K562 (cell line): ENCODE data around the gene CCDC159. TPM values are rescaled to one million over a fixed set of nuclear protein-coding genes. Genes with fewer than 3 reads are reported as not detected.

Experiments
- ATAC-seq: fragments of 200-7000 bp; cut with Tn5 transposase; 3 replicates; pipeline ENCODE4 v1.9.1; 2020; ENCODE audit warnings: moderate library complexity
- BruUV-seq: library from RNA; stranded (reverse); fragments of 400-500 nt; replicated peaks from 2 replicates; lab custom pipeline; 2021; lab: Mats Ljungman, UMichigan
- CTCF ChIA-PET: fragments of 300-600 bp; formaldehyde crosslinking; extraction: SDS; loops from one replicate; lab custom pipeline; 2021; ENCODE audit warnings: low intra/inter-chr PET ratio; lab: Yijun Ruan, JAX
- POLR2A ChIA-PET: fragments of 300-600, 350-650 bp; sonication (Branson Sonifier 250); formaldehyde crosslinking; extraction: SDS; loops from one replicate; lab custom pipeline; 2021; ENCODE audit warnings: antibody characterized with exemption, inconsistent platforms; lab: Yijun Ruan, JAX
- DNase-seq, 4 experiments: peaks; one replicate each; pipeline versions ENCODE4 v3.0.0 to v3.0.0-alpha.2; 2011 to 2018; ENCODE audit warnings: low spot score in 3 of 4, mixed read lengths in 3 of 4; ENCODE audit errors: extremely low read depth in 1 of 4
- FAIRE-seq: peaks from 2 replicates; lab custom pipeline; 2011; peaks lifted over from hg19 to GRCh38; lab: Jason Lieb, UNC
- H2AFZ ChIP-seq: 2 replicates; pipeline ENCODE4 v1.6.0; 2011; ENCODE audit warnings: low read depth, low read length, control low read depth, inconsistent platforms
- H3K27ac ChIP-seq: fragments of 200-600 bp; 3 replicates; pipeline ENCODE4 v1.8.0; 2011; ENCODE audit warnings: low read depth, mild to moderate bottlenecking, control low read depth, inconsistent platforms, low read length, moderate library complexity, mixed read lengths; ENCODE audit errors: extremely low read depth
- H3K27me3 ChIP-seq, 2 experiments: fragments of 300-600 bp in 1 of 2; 2 replicates in 1 of 2; 3 replicates in 1 of 2; pipeline versions ENCODE4 v1.6.0 to v1.8.0; 2011; ENCODE audit warnings: inconsistent platforms in 2 of 2, low read length in 2 of 2, mild to moderate bottlenecking in 1 of 2, mixed read lengths in 1 of 2, moderate library complexity in 1 of 2; ENCODE audit not compliant: control insufficient read depth in 2 of 2, insufficient read depth in 2 of 2
- H3K36me3 ChIP-seq: fragments of 300-600 bp; 3 replicates; pipeline ENCODE4 v1.8.0; 2011; ENCODE audit warnings: mild to moderate bottlenecking, low read length, inconsistent platforms; ENCODE audit not compliant: control insufficient read depth, insufficient read depth
- H3K4me1 ChIP-seq, 2 experiments: fragments of 200-600 bp in 1 of 2; replicated peaks in 1 of 2; 2 replicates in 1 of 2; 3 replicates in 1 of 2; pipeline versions ENCODE4 v1.5.1 to v1.8.0; 2011; ENCODE audit warnings: inconsistent platforms in 2 of 2, low read length in 2 of 2, mild to moderate bottlenecking in 1 of 2, mixed read lengths in 1 of 2, moderate library complexity in 1 of 2; ENCODE audit not compliant: control insufficient read depth in 2 of 2, insufficient read depth in 2 of 2
- H3K4me2 ChIP-seq: 2 replicates; pipeline ENCODE4 v1.6.1; 2011; ENCODE audit warnings: low read length, control low read depth, inconsistent platforms, mixed read lengths; ENCODE audit not compliant: insufficient read depth
- H3K4me3 ChIP-seq: fragments of 200-600 bp; sonication (generic), shearing (Covaris generic); 2 replicates; pipeline ENCODE4 v1.5.1; 2016; ENCODE audit warnings: control low read depth, inconsistent platforms
- H3K79me2 ChIP-seq: fragments of 200-600 bp; 3 replicates; pipeline ENCODE4 v1.8.0; 2011; ENCODE audit warnings: low read length, inconsistent platforms; ENCODE audit not compliant: control insufficient read depth, insufficient read depth
- H3K9ac ChIP-seq, 2 experiments: 2 replicates each; pipeline versions ENCODE4 v1.6.0 to v1.6.1; 2011; ENCODE audit warnings: low read depth in 2 of 2, low read length in 2 of 2, control low read depth in 1 of 2, inconsistent platforms in 1 of 2, mild to moderate bottlenecking in 1 of 2, mixed read lengths in 1 of 2; ENCODE audit not compliant: insufficient read depth in 1 of 2
- H3K9me1 ChIP-seq: one replicate; pipeline ENCODE4 v1.6.0; 2011; ENCODE audit warnings: inconsistent platforms, mild to moderate bottlenecking, low read length, moderate library complexity; ENCODE audit not compliant: control insufficient read depth, insufficient read depth
- H3K9me3 ChIP-seq: replicated peaks from 2 replicates; pipeline ENCODE4 v1.5.1; 2011; ENCODE audit warnings: low read depth, low read length, inconsistent platforms; ENCODE audit not compliant: control insufficient read depth, insufficient read depth
- H4K20me1 ChIP-seq: replicated peaks from 2 replicates; pipeline ENCODE4 v1.6.1; 2011; ENCODE audit warnings: low read length, inconsistent platforms, mixed read lengths; ENCODE audit not compliant: control insufficient read depth, insufficient read depth
- RCOR1 ChIP-seq, 2 experiments: IDR thresholded peaks; 2 replicates each; pipeline ENCODE4 v1.6.1; 2012; ENCODE audit warnings: low read depth in 2 of 2, low read length in 2 of 2, borderline replicate concordance in 1 of 2, improper control_type of control experiment in 1 of 2
- SIX5 ChIP-seq, 2 experiments: IDR thresholded peaks; 2 replicates each; pipeline ENCODE4 v1.6.1; 2011; ENCODE audit warnings: low read length in 2 of 2, borderline replicate concordance in 1 of 2, low read depth in 1 of 2, mild to moderate bottlenecking in 1 of 2, moderate library complexity in 1 of 2; ENCODE audit not compliant: insufficient read depth in 1 of 2
- SLC30A9 ChIP-seq: fragments of 250-450 bp; sonication (Bioruptor Pico); IDR thresholded peaks from 2 replicates; pipeline ENCODE4 v1.8.0; 2022; ENCODE audit warnings: mild to moderate bottlenecking, moderate library complexity
- WGBS: fragments of 100-300 bp; shearing (Covaris generic); methylation state at CpG from one replicate; pipeline ENCODE4 v1.1.6; 2016; ENCODE audit warnings: low coverage, mixed read lengths; ENCODE audit not compliant: insufficient coverage; ENCODE audit errors: missing lambda C conversion rate; 5-methylcytosine and 5-hydroxymethylcytosine counted together
- in situ Hi-C: fragments of 300-500 bp; cut with MboI; formaldehyde crosslinking; loops from 4 replicates; pipeline ENCODE4 v1.15.0; 2018; ENCODE audit warnings: inconsistent platforms, mixed read lengths
- intact Hi-C: fragments of 100-400 bp; cut with micrococcal nuclease; formaldehyde crosslinking; loops from 2 replicates; pipeline ENCODE4 v1.14.2; 2022
- polyA plus RNA-seq, 8 experiments: library from polyadenylated mRNA; depleted of rRNA in 4 of 8; stranded (reverse) in 5 of 8; unstranded in 3 of 8; fragments of >200 nt; fragmentation: Nextera tagmentation in 2 of 8; fragmentation: Illumina TruSeq in 1 of 8; extraction: Ambion mirVana in 2 of 8; extraction: Trizol in 1 of 8; gene quantifications; 2 replicates each; pipeline versions ENCODE4 v1.2.1 to v1.2.3, GENCODE V29; 2011 to 2014; ENCODE audit warnings: inconsistent platforms in 1 of 8, missing spikeins in 1 of 8
- total RNA-seq, 7 experiments: library from RNA; depleted of rRNA in 6 of 7; stranded (reverse); fragments of >200 nt in 6 of 7; fragmentation: Illumina TruSeq in 2 of 7; extraction: Trizol in 2 of 7; gene quantifications; 2 replicates each; pipeline versions ENCODE4 v1.2.1 to v1.2.3, GENCODE V29; 2011 to 2021; ENCODE audit warnings: low replicate concordance in 1 of 7
- TF ChIP-seq, protein P1 (sequence below): IDR thresholded peaks from 2 replicates; pipeline ENCODE4 v1.6.1; 2011; ENCODE audit warnings: borderline replicate concordance, low read depth, mild to moderate bottlenecking, moderate library complexity, low read length; ENCODE audit not compliant: insufficient read depth, poor library complexity, severe bottlenecking
- TF ChIP-seq, protein P2 (sequence below), 2 experiments: fragments of 450-650 bp in 1 of 2; sonication (generic) in 1 of 2; formaldehyde crosslinking in 1 of 2; IDR thresholded peaks; 2 replicates each; pipeline versions ENCODE4 v1.7.1 to v1.9.0; 2016 to 2022; ENCODE audit warnings: inconsistent platforms in 1 of 2, mild to moderate bottlenecking in 1 of 2, missing genetic modification reagents in 1 of 2

The CCDC159 gene
- total and polyA plus RNA-seq, 9 of the 15 experiments (the other 6 are each of a cell fraction or from before 2014, with no cell fraction given) = 0.68 to 10.1 (median 4.7) TPM

GRCh38 chr19:11378319-11379189 lies 32.2 kb downstream of the CCDC159 start:
- ChIA-PET CTCF (interaction anchor here (0.6 to 1.0 kb wide), 3 partner anchors 63 to 104 kb away, joined by 3 read pairs; no protein-coding TSS in a partner anchor), POLR2A (interaction anchor here (0.8 kb wide), 1 partner anchor 57 kb away, joined by 3 read pairs; the partner anchor contains the start of genes ODAD3 and PRKCSH)
- FAIRE-seq = no peak
- H3K4me2 ChIP-seq = no peak overlapping the region
- peaks cover 44% of the 10 kb centered on the region for H3K36me3 ChIP-seq
- in situ Hi-C loops (loop anchor here (5.0 kb wide), 1 partner anchor 81 kb away; the partner anchor contains the start of gene TSPAN16), intact Hi-C loops (no loop called here)
- H3K4me1 ChIP-seq = peaks cover 23 to 60% of the 10 kb centered on the region in 2 experiments
- no peak overlapping the region for H3K27ac ChIP-seq
- no peak overlapping the region for H2AFZ ChIP-seq
- no peaks in the 10 kb centered on the region for H3K27me3 ChIP-seq
- BruUV-seq = no TSS peak
- no peaks in the 10 kb centered on the region for H3K9me3 ChIP-seq
- H3K79me2 ChIP-seq = peaks cover 28% of the 10 kb centered on the region; the same call in 2 of the 3 replicates
- DNase-seq = peak; percentile 43 to 73 (median 57)
- 37% methylated on average over 8 of the region's 8 CpGs for WGBS
- peaks cover 8% of the 10 kb centered on the region for H4K20me1 ChIP-seq
- 0 out of 3 replicates have a peak, but pooled peaks have one; percentile 8 for ATAC-seq
- no peak overlapping the region for H3K9ac ChIP-seq
- H3K4me3 ChIP-seq = no peak overlapping the region
- peaks cover 3% of the 10 kb centered on the region for H3K9me1 ChIP-seq
- TF ChIP-seq, protein P1, sequence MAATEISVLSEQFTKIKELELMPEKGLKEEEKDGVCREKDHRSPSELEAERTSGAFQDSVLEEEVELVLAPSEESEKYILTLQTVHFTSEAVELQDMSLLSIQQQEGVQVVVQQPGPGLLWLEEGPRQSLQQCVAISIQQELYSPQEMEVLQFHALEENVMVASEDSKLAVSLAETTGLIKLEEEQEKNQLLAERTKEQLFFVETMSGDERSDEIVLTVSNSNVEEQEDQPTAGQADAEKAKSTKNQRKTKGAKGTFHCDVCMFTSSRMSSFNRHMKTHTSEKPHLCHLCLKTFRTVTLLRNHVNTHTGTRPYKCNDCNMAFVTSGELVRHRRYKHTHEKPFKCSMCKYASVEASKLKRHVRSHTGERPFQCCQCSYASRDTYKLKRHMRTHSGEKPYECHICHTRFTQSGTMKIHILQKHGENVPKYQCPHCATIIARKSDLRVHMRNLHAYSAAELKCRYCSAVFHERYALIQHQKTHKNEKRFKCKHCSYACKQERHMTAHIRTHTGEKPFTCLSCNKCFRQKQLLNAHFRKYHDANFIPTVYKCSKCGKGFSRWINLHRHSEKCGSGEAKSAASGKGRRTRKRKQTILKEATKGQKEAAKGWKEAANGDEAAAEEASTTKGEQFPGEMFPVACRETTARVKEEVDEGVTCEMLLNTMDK = peak; percentile 86
- 0 out of 4 replicates have a peak, but pooled peaks of 1 of the 2 experiments have one; percentile 16 for TF ChIP-seq RCOR1 (IDR thresholded peaks at IDR 0.05; ENCODE audit: borderline replicate concordance in 1 of 2, low read depth in 2 of 2, low read length in 2 of 2)
- no peak for TF ChIP-seq SIX5 (IDR thresholded peaks at IDR 0.05; ENCODE audit: borderline replicate concordance in 1 of 2, insufficient read depth in 1 of 2, low read depth in 1 of 2, low read length in 2 of 2)
- TF ChIP-seq SLC30A9 = no peak
- TF ChIP-seq, protein P2, sequence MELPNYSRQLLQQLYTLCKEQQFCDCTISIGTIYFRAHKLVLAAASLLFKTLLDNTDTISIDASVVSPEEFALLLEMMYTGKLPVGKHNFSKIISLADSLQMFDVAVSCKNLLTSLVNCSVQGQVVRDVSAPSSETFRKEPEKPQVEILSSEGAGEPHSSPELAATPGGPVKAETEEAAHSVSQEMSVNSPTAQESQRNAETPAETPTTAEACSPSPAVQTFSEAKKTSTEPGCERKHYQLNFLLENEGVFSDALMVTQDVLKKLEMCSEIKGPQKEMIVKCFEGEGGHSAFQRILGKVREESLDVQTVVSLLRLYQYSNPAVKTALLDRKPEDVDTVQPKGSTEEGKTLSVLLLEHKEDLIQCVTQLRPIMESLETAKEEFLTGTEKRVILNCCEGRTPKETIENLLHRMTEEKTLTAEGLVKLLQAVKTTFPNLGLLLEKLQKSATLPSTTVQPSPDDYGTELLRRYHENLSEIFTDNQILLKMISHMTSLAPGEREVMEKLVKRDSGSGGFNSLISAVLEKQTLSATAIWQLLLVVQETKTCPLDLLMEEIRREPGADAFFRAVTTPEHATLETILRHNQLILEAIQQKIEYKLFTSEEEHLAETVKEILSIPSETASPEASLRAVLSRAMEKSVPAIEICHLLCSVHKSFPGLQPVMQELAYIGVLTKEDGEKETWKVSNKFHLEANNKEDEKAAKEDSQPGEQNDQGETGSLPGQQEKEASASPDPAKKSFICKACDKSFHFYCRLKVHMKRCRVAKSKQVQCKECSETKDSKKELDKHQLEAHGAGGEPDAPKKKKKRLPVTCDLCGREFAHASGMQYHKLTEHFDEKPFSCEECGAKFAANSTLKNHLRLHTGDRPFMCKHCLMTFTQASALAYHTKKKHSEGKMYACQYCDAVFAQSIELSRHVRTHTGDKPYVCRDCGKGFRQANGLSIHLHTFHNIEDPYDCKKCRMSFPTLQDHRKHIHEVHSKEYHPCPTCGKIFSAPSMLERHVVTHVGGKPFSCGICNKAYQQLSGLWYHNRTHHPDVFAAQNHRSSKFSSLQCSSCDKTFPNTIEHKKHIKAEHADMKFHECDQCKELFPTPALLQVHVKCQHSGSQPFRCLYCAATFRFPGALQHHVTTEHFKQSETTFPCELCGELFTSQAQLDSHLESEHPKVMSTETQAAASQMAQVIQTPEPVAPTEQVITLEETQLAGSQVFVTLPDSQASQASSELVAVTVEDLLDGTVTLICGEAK (IDR thresholded peaks at IDR 0.05) = no peak
- TF ChIP-seq, protein P2 (CRISPR knock-in tag; IDR thresholded peaks at IDR 0.05) = no peak
